ENCODE data around the gene SUPT4H1.

Gene SUPT4H1

GRCh38 chr17:58380207-58381123, 28.5 kb upstream of the SUPT4H1 start:
- no peak for DNase-seq

GRCh38 chr17:58379511-58379824, 27.5 kb upstream of the SUPT4H1 start:
- DNase-seq: no peak

- no peak for DNase-seq
Observed at GRCh38 chr17:58378733-58379510, 26.9 kb upstream of the SUPT4H1 start.

GRCh38 chr17:58377661-58378060, 25.7 kb upstream of the SUPT4H1 start:
- no peak for DNase-seq

GRCh38 chr17:58377093-58377601, 25.1 kb upstream of the SUPT4H1 start:
- DNase-seq: no peak

- no peak for DNase-seq
Observed at GRCh38 chr17:58376472-58377000, 24.5 kb upstream of the SUPT4H1 start.

GRCh38 chr17:58375811-58376210, 23.8 kb upstream of the SUPT4H1 start:
- no peak for DNase-seq

- DNase-seq: no peak
Observed at GRCh38 chr17:58375256-58375655, 23.3 kb upstream of the SUPT4H1 start.

GRCh38 chr17:58373923-58374322, 21.9 kb upstream of the SUPT4H1 start:
- no peak for DNase-seq

GRCh38 chr17:58373003-58373402, 21.0 kb upstream of the SUPT4H1 start:
- DNase-seq: no peak

GRCh38 chr17:58371300-58371950, 19.4 kb upstream of the SUPT4H1 start:
- no peak for DNase-seq

- no peak for DNase-seq
Observed at GRCh38 chr17:58370716-58371115, 18.7 kb upstream of the SUPT4H1 start.

GRCh38 chr17:58370309-58370708, 18.3 kb upstream of the SUPT4H1 start:
- no peak for DNase-seq

- no peak for DNase-seq
Observed at GRCh38 chr17:58369214-58370031, 17.4 kb upstream of the SUPT4H1 start.

- DNase-seq: no peak
Observed at GRCh38 chr17:58368860-58369213, 16.8 kb upstream of the SUPT4H1 start.

GRCh38 chr17:58367461-58367860, 15.5 kb upstream of the SUPT4H1 start:
- no peak for DNase-seq

GRCh38 chr17:58365980-58366595, 14.1 kb upstream of the SUPT4H1 start:
- DNase-seq: no peak

GRCh38 chr17:58365185-58365979, 13.4 kb upstream of the SUPT4H1 start:
- no peak for DNase-seq

GRCh38 chr17:58364270-58364942, 12.4 kb upstream of the SUPT4H1 start:
- no peak for DNase-seq

- DNase-seq: no peak
Observed at GRCh38 chr17:58363457-58364185, 11.6 kb upstream of the SUPT4H1 start.

All from stimulated activated naive CD4-positive, alpha-beta T cell treated with Interleukin-2 at 50 U/mL for 16 hours (primary cell).